Activated CD4-positive, alpha-beta T cell treated with anti-CD3 and anti-CD28 coated beads for 24 hours (primary cell): ENCODE data around the gene FAM120B.
A peak's percentile ranks its signal among the peaks of the same experiment; 100 is the strongest.
"Not testable (repeated sequence)": the region's sequence is repeated elsewhere in the genome, so short reads cannot be mapped to it uniquely, and the experiment has no call there.

ENCODE experiments used
- DNase-seq, 2 donors: peaks; one replicate each; pipeline ENCODE4 v3.0.0-alpha.2; 2020; ENCODE audit warnings: low read depth in 2 of 2

The FAM120B gene

GRCh38 chr6:170306324-170307079 lies at the start of gene FAM120B:
Gene FAM120B (plus strand): TSS chr6:170306758. CDS start chr6:170317391, 10,633 bp downstream.
- peak; percentile 86 to 91 for DNase-seq

- no peak for DNase-seq
Observed at GRCh38 chr6:170257376-170257775, 49.2 kb upstream of the FAM120B start.

- DNase-seq, result no peak
Observed at GRCh38 chr6:170258407-170258806, 48.2 kb upstream of the FAM120B start.

- no peak for DNase-seq
Observed at GRCh38 chr6:170259278-170259677, 47.3 kb upstream of the FAM120B start.

GRCh38 chr6:170260686-170261085 lies 45.9 kb upstream of the FAM120B start:
- no peak for DNase-seq

- no peak for DNase-seq
Observed at GRCh38 chr6:170261643-170262488, 44.7 kb upstream of the FAM120B start.

GRCh38 chr6:170262489-170263088 lies 44.0 kb upstream of the FAM120B start:
- no peak for DNase-seq

- DNase-seq, result no peak
Observed at GRCh38 chr6:170263410-170263809, 43.1 kb upstream of the FAM120B start.

GRCh38 chr6:170264086-170264485 lies 42.5 kb upstream of the FAM120B start:
- no peak for DNase-seq

GRCh38 chr6:170264644-170265043 lies 41.9 kb upstream of the FAM120B start:
- DNase-seq, result not testable (repeated sequence)

GRCh38 chr6:170265655-170266054 lies 40.9 kb upstream of the FAM120B start:
- DNase-seq, result no peak

GRCh38 chr6:170266061-170266825 lies 40.3 kb upstream of the FAM120B start:
- DNase-seq, result no peak

- DNase-seq, result no peak
Observed at GRCh38 chr6:170267688-170268087, 38.9 kb upstream of the FAM120B start.

GRCh38 chr6:170268216-170269129 lies 38.1 kb upstream of the FAM120B start:
- DNase-seq, result no peak

GRCh38 chr6:170269151-170269845 lies 37.3 kb upstream of the FAM120B start:
- no peak for DNase-seq

- no peak for DNase-seq
Observed at GRCh38 chr6:170269846-170270541, 36.6 kb upstream of the FAM120B start.

- DNase-seq, result no peak
Observed at GRCh38 chr6:170270984-170271593, 35.5 kb upstream of the FAM120B start.

- DNase-seq, result peak in 1 of 2 donors; percentile 59
Observed at GRCh38 chr6:170271771-170272314, 34.7 kb upstream of the FAM120B start.
